ENCODE data around the gene P2RY6.
"Not testable (repeated sequence)": the region's sequence is repeated elsewhere in the genome, so short reads cannot be mapped to it uniquely, and the experiment has no call there.

Gene P2RY6

GRCh38 chr11:73260127-73260457, 12.0 kb upstream of the P2RY6 start:
- no peak for DNase-seq (ENCODE audit: low spot score)

GRCh38 chr11:73262851-73263495, 9.2 kb upstream of the P2RY6 start:
- no peak for DNase-seq (ENCODE audit: low spot score)

- no peak for DNase-seq (ENCODE audit: low spot score)
Measured at GRCh38 chr11:73263640-73264039, 8.5 kb upstream of the P2RY6 start.

DNA sequence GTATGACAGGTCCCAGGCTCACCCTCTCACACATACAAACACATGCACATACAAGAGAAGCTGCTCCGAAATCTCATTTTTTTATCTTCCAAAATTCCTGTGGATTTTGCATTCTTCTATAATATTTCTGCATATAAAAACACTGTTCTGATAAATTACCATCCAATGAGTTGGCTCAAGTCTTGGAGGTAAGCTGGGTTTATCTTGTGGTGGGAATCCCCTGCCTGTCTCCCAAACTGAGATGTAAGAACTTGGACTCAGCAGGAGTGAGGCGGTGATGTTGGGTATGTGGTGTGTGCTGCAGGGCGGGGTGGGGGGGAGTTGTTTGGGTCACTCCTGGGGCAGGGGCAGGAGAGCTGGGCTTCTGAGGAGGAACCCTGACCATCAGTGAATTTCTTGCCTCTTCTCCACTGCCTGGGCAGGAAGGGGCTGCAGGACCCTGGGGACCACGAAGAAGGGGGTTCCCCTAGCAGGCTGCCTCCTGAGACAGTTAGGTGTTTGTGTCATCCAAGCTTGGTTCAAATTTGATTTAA, 6.8 kb upstream of the P2RY6 start:
- no peak for DNase-seq (ENCODE audit: low spot score)

DNA sequence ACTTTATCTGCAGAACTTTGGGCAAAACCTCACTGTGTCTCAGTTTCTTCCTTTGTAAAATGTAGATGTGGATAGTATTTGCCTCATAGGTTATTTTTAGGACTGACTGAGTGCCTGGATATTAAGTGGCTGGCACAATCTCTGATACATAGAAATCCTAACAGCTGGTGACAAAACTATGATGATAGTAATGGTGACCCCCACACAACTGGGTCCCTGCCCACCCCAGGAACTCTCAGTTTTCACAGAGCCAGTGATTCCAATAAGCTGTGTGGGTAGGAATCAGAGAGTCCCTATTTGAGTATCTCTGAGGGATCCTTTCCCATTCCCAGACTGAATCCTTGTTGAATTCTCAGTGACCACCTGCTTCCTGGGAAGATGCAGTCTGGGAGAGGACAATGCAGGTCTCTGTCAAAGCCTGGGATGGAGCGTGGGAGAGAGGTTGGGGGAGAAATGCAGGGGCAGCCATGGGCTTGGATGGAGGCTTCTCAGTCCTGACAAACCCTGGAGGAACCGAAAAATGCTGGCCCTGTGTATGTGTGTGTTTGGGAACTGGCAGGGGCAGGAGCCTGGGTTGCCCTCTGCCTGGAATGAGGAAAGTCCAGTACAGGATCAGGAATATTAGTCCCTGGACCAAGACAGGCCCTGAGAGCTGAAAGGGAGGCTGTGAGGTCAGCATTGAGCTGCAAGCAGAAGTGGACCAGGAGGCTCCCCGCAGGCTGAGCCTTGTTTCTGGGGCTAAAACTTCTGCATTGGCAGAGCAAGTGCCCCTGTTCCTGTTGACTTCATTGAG, 6.1 kb upstream of the P2RY6 start:
- no peak for DNase-seq (ENCODE audit: low spot score)

DNA sequence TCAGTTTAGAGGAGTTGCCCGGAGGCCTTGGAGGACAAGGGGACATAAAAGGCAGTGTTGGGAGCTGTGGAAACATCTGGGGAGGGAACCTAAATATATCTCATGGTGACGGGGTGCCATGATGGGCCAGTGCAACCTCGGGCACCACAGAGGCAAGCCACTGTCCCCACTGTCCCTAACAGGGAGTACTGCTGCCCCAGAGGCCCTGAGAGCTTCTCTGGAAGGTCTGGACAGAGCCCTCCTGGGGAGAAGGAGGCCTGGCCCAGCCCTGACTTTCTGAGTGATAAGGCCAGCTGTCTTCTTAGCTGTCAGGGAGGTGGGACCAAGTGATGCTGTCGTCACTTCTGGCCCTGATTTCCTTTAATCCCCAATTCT, 5.5 kb upstream of the P2RY6 start:
- DNase-seq (ENCODE audit: low spot score), result no peak

DNA sequence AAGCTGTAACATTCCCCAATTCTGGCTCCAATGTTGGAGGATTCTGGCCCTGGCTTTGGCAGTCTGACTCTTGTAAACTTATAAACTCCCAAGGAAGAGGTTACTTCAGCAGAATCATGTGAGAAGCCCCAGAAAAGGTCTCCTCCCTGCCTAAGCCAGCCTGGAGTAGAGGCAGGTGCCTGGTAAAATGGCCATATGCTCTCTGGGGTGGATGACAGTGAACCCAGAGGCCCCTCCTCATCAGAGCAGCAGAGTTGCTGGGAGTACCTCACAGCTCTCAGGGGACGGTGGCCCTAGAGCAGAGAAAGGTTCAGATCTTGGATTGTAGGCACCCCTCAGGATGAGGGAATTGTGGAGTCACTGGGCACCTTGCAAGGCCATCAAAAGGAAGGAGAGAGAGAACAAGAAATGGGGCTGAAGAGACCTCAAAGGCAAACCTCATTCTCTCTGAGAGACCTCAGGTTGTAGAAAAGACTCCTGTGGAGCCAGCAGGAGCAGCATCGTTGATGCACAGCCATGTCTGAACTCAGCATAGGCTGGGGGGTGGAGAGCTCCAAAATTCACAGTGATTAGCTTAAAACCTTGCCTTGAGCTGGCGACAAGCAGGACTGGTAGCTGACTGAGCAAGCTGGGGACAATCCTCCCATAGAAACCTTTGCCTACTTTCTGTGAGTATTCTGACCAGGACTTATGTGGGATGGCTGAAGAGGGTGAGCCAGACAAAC, 4.9 kb upstream of the P2RY6 start:
- DNase-seq (ENCODE audit: low spot score), result no peak

DNA sequence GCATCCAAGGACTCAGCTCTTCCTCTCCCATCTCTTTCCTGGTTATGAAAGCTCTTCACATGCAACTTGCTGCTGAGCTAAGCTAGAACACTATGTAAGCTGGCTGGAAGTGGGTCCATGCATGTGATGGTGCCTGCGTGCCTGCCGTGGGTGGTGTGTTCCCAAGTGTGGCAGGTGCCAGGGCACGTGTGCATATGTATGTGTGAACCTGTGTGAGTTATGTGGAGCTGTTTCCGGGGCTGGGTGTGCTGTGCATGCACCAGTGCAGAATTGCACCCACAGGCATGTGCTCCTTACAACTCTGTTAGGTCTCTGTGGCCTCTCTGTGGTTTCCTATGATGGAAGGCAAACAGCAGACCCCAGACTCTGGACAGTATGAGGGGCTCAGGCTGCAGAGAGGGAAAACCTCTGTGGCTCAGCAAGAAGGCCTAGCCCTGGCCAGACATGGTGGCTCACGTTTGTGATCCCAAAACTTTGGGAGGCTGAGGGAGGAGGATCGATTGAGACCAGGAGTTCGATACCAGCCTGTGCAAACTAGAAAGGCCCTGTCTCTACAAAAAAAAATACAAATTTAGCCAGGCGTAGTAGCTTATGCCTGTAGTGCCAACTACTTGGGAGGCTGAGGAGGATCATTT, 4.1 kb upstream of the P2RY6 start:
- DNase-seq (ENCODE audit: low spot score), result no peak

DNA sequence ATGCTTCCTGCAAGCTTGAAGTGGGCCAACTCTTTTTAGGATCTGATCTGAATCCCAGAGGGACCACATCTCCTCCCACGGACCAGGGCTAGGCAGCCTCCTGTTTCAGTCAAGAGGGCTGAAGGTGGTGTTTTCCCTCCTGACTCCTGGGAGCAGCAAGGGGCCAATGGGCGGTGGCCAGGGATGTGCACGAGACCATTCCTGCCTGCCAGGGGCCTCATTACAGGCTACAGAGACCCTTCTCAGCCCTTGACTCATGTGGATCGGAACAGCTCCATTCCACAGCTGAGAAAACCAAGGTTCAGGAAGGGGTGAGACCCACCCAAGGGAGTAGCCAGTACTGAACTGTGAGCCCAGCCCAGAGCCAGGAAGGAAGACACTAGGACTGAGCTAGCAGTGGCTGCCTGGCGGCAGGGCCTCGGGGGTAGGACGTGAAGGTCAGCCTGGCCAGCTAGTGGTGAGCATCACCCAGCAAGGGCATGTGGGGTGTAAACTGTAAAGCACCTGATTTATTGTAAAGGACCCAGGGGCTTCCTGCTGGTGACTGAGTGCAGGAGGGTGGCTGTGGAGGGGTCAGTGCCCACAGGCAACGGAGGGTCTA, 3.4 kb upstream of the P2RY6 start:
- no peak for DNase-seq (ENCODE audit: low spot score)

DNA sequence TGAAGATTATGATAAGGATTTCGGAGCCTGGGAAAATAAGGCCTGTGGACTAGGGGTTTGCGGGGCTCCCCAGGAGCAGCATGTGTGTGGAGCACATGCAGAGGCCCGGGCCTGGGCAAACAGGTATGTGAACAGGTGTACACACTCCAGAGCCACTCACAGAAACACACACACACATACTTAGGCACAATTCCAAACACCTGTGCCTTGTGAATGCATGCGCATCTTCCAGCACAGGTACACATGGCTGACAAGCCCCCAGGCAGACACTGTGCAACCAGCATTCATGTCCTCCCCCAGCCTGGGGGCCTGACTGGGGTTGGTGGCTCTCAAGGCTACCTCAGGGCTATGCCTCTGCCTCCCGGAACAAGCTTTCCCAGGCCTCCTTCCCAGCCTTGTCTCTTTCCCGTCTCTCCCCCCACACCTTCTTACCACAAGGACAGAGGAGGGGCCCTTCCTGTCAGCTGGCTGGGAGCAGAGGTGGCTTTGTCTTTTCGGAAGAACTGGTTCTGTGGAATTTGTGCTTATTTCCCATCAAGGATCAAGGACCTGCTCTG, 2.6 kb upstream of the P2RY6 start:
- DNase-seq (ENCODE audit: low spot score), result no peak

DNA sequence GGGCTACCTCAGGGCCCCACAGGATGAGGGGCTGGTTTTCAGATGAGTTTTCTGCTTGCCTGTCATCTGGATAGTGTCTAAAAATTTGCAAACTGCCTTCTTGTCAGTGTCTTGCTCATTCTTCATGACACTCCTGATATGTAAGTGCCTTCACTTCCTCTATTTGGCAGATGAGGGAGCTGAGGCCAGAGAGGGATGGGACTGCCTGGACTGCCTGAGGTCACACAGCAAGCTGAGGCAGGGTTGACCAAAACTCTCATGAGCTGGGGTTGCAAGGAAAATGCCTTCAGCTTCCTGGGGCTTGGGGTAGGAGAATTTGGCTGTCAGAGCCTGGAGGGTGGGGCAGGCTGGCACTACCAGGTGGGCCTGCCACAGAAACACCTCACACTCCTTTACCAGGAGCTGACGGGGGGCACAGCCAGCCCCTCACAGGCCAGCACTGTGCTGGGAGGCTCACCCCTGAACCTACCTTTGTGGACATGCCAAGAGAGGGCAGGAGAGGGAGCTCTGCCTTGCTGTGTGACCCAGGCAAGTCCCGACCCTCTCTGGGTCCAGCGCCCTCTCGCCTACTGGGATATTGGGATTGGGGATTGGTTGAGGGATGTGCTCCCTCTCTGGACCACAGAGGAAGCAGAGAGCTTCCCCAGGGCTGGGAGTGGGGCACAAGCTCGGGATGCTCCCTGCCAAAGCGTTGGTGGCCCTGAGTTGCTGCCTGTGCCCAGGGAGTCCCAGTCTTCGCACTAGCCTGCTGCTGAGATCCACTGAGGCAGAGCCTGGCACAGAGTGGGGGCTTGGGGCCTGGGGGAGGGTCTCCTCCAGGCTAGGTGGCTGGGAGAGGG, 1.9 kb upstream of the P2RY6 start:
- no peak for DNase-seq (ENCODE audit: low spot score)

GRCh38 chr11:73270855-73271477, 1.2 kb upstream of the P2RY6 start:
- DNase-seq (ENCODE audit: low spot score), result no peak

- not testable (repeated sequence) for DNase-seq (ENCODE audit: low spot score)
Measured at GRCh38 chr11:73271478-73271865, 666 bp upstream of the P2RY6 start.

GRCh38 chr11:73272680-73273038, 521 bp downstream of the P2RY6 start:
- DNase-seq (ENCODE audit: low spot score), result no peak

DNA sequence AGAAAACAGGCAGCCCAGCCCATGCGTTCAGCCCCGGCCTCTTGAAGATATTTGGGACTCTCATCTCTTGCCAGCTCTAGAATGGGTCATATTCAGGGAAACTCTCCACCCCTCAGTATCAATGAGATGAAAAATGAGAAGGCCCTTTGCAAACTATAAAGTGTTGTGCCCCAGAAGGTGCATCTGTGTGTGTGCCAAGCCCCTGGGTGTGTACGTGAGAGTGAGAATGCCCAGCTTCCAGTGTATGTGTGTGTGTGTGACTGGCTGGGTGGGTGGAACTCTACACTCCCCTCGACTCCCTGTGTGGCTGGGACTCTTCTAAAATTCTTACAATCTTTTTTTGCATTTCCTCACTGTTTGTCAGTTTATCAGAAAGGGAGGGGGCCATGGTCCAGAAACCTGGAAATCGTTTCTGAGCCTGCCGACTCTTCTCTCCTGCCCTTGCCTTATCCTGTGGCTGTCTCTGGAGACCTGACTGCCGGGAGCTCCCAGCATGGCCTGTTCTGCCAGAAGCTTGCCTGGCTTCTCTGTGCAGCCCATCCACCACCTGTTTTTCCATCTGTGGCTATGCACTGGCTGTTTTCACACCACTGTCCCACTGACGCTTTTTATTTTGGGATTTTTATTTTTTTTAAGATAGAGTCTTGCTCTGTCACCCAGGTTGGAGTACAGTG, 1.2 kb downstream of the P2RY6 start:
- DNase-seq (ENCODE audit: low spot score), result no peak

- DNase-seq (ENCODE audit: low spot score), result not testable (repeated sequence)
Measured at GRCh38 chr11:73274191-73274590, 2.1 kb downstream of the P2RY6 start.

GRCh38 chr11:73274722-73275380, 2.7 kb downstream of the P2RY6 start:
- no peak for DNase-seq (ENCODE audit: low spot score)

- DNase-seq (ENCODE audit: low spot score), result no peak
Measured at GRCh38 chr11:73275381-73275750, 3.2 kb downstream of the P2RY6 start.

DNA sequence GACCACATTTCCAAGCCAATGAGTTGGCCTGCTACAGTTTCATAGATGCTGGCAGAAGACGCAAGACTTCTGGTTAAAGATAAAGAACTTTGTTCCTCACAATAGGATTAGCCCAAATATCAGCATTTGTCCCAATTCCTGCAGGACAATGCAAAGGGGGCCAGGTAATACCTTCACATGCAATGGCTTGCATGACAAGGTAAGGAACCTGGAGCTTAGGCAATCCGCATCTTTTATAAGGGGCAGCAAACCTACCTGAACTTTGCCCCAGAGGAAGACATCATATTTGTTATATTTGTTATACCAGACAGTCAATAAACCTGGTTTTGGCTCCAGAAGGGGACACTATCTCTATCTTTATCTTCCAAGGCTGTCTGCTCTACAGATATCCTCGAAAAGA, 5.3 kb downstream of the P2RY6 start:
- no peak for DNase-seq (ENCODE audit: low spot score)

Measured in AG08396 (cell line).